Tibial nerve (tissue), 4 donors: ENCODE measurements around the gene KLF13. TPM values are rescaled to one million over a fixed set of nuclear protein-coding genes. Genes with fewer than 3 reads are reported as not detected.

Experiments used
- DNase-seq, 2 donors: peaks; one replicate each; pipeline ENCODE4 v3.0.0-alpha.2; 2019; ENCODE audit warnings: low spot score in 2 of 2
- H3K27ac ChIP-seq, 4 donors: fragments of 200-600 bp; sonication (generic) in 3 of 4; one replicate each; pipeline ENCODE4 v1.5.1; 2017 to 2019; ENCODE audit warnings: mild to moderate bottlenecking in 1 of 4
- H3K27me3 ChIP-seq, 2 donors: fragments of 200-600 bp; sonication (generic) in 1 of 2; one replicate each; pipeline versions ENCODE4 v1.5.1 to v1.6.0; 2017 to 2019
- H3K36me3 ChIP-seq, 3 donors: fragments of 200-600 bp; sonication (generic); one replicate each; pipeline ENCODE4 v1.5.1; 2018 to 2019
- H3K4me1 ChIP-seq, 4 donors: fragments of 200-600 bp; sonication (generic) in 3 of 4; one replicate each; pipeline ENCODE4 v1.5.1; 2017 to 2019
- H3K4me3 ChIP-seq, 4 donors: fragments of 200-600 bp; sonication (generic) in 3 of 4; one replicate each; pipeline ENCODE4 v1.5.1; 2017 to 2019; ENCODE audit warnings: mild to moderate bottlenecking in 1 of 4, moderate library complexity in 1 of 4
- H3K9me3 ChIP-seq, 4 donors: fragments of 200-600 bp; sonication (generic) in 3 of 4; one replicate each; pipeline ENCODE4 v1.5.1; 2017 to 2019
- CTCF ChIP-seq, 5 experiments: fragments of 200-600 bp in 3 of 5; fragments of 450-650 bp in 2 of 5; sonication (generic) in 3 of 5; IDR thresholded peaks; one replicate each; pipeline ENCODE4 v1.5.1; 2016 to 2019; ENCODE audit warnings: antibody characterized with exemption in 5 of 5, mild to moderate bottlenecking in 3 of 5, moderate library complexity in 2 of 5
- EP300 ChIP-seq, 2 donors: sonication (generic); formaldehyde crosslinking; IDR thresholded peaks; one replicate each; pipeline ENCODE4 v1.6.1; 2017; ENCODE audit warnings: antibody characterized with exemption in 2 of 2, mild to moderate bottlenecking in 1 of 2
- POLR2A ChIP-seq, 2 donors: fragments of 450-650 bp; IDR thresholded peaks; one replicate each; pipeline ENCODE4 v1.6.1; 2017; ENCODE audit warnings: antibody characterized with exemption in 2 of 2, mild to moderate bottlenecking in 2 of 2, moderate library complexity in 2 of 2
- WGBS, 2 donors: methylation state at CpG; one replicate each; pipeline ENCODE4 v1.1.5; 2018; 5-methylcytosine and 5-hydroxymethylcytosine counted together
- total RNA-seq, 4 donors: library from RNA; depleted of rRNA; stranded (reverse); fragments of >200 nt; gene quantifications; one replicate each; pipeline ENCODE4 v1.1.0, GENCODE V29; 2016

KLF13 gene
- total RNA-seq, 4 donors from 2014 or later = 61.2 to 77.9 (median 75.1) TPM

- no peak for DNase-seq
- Histone ChIP-seq H3K4me1 (peaks cover 0 to 8% (median 0%) of the 10 kb centered on the region in 4 donors), H3K27ac (peak overlapping the region in 1 of 4 donors; percentile 14), H3K4me3 (no peak overlapping the region), H3K27me3 (no peaks in the 10 kb centered on the region), H3K9me3 (no peaks in the 10 kb centered on the region), H3K36me3 (peaks cover 0 to 70% (median 7%) of the 10 kb centered on the region in 3 donors)
- TF ChIP-seq POLR2A (IDR thresholded peaks at IDR 0.05) (no peak), CTCF (IDR thresholded peaks at IDR 0.05) (no peak), EP300 (IDR thresholded peaks at IDR 0.05) (no peak)
- 44 to 51% methylated on average over 5 of the region's 5 CpGs for WGBS, 2 donors
These were observed 56.0 kb downstream of the KLF13 start for GRCh38 chr15:31382713-31383045.

GRCh38 chr15:31383139-31383538 lies 56.5 kb downstream of the KLF13 start:
- H3K27me3 ChIP-seq = no peaks in the 10 kb centered on the region
- 75 to 83% methylated on average over 6 of the region's 6 CpGs for WGBS, 2 donors
- no peaks in the 10 kb centered on the region for H3K9me3 ChIP-seq
- no peak overlapping the region for H3K4me3 ChIP-seq
- no peak for TF ChIP-seq CTCF (IDR thresholded peaks at IDR 0.05)
- TF ChIP-seq EP300 (IDR thresholded peaks at IDR 0.05) = no peak
- TF ChIP-seq POLR2A (IDR thresholded peaks at IDR 0.05) = no peak
- H3K4me1 ChIP-seq = peaks cover 0 to 9% (median 0%) of the 10 kb centered on the region in 4 donors
- no peak overlapping the region for H3K27ac ChIP-seq
- DNase-seq = no peak
- H3K36me3 ChIP-seq = peaks cover 0 to 65% (median 7%) of the 10 kb centered on the region in 3 donors

GRCh38 chr15:31384568-31384967 lies 57.9 kb downstream of the KLF13 start:
- Histone ChIP-seq H3K27me3 (no peaks in the 10 kb centered on the region), H3K27ac (no peak overlapping the region), H3K36me3 (peaks cover 0 to 51% (median 7%) of the 10 kb centered on the region in 3 donors), H3K4me1 (peaks cover 0 to 6% (median 0%) of the 10 kb centered on the region in 4 donors), H3K4me3 (no peak overlapping the region), H3K9me3 (peaks cover 0 to 6% (median 0%) of the 10 kb centered on the region in 4 donors)
- DNase-seq = no peak
- WGBS, 2 donors = 79 to 86% methylated on average over 4 of the region's 4 CpGs
- no peak for TF ChIP-seq POLR2A (IDR thresholded peaks at IDR 0.05)
- no peak for TF ChIP-seq CTCF (IDR thresholded peaks at IDR 0.05)
- TF ChIP-seq EP300 (IDR thresholded peaks at IDR 0.05) = no peak

GRCh38 chr15:31385736-31386135 lies 59.1 kb downstream of the KLF13 start:
- Histone ChIP-seq H3K27me3 (no peaks in the 10 kb centered on the region), H3K36me3 (peaks cover 0 to 39% (median under 1%) of the 10 kb centered on the region in 3 donors), H3K4me1 (peaks cover 0 to 6% (median 0%) of the 10 kb centered on the region in 4 donors), H3K9me3 (peaks cover 0 to 14% (median 2%) of the 10 kb centered on the region in 4 donors), H3K4me3 (no peak overlapping the region), H3K27ac (no peak overlapping the region)
- no peak for DNase-seq
- 78 to 85% methylated on average over 3 of the region's 3 CpGs for WGBS, 2 donors
- TF ChIP-seq EP300 (IDR thresholded peaks at IDR 0.05) = no peak
- no peak for TF ChIP-seq POLR2A (IDR thresholded peaks at IDR 0.05)
- TF ChIP-seq CTCF (IDR thresholded peaks at IDR 0.05) = no peak

- peaks cover 0 to 26% (median 0%) of the 10 kb centered on the region in 3 donors for H3K36me3 ChIP-seq
- no peak for TF ChIP-seq EP300 (IDR thresholded peaks at IDR 0.05)
- TF ChIP-seq CTCF (IDR thresholded peaks at IDR 0.05) = no peak
- TF ChIP-seq POLR2A (IDR thresholded peaks at IDR 0.05) = no peak
- 81 to 91% methylated on average over 2 of the region's 2 CpGs for WGBS, 2 donors
- H3K4me1 ChIP-seq = peaks cover 0 to 15% (median 0%) of the 10 kb centered on the region in 4 donors
- no peak overlapping the region for H3K27ac ChIP-seq
- no peak for DNase-seq
- no peaks in the 10 kb centered on the region for H3K27me3 ChIP-seq
- H3K9me3 ChIP-seq = peaks cover 0 to 14% (median 2%) of the 10 kb centered on the region in 4 donors
- no peak overlapping the region for H3K4me3 ChIP-seq
These were observed 60.5 kb downstream of the KLF13 start for GRCh38 chr15:31387092-31387478.
